Liver (tissue), 9 donors: ENCODE results near the gene ALK. TPM values are rescaled to one million over a fixed set of nuclear protein-coding genes. Genes with fewer than 3 reads are reported as not detected.

Experiments used
- DNase-seq: peaks from one replicate; pipeline ENCODE4 v3.0.0-alpha.2; 2017; ENCODE audit warnings: low spot score
- H3K27ac ChIP-seq, 2 donors: one replicate each; pipeline ENCODE4 v1.7.0; 2013; ENCODE audit warnings: inconsistent platforms in 2 of 2, low read length in 2 of 2, control low read depth in 1 of 2, low read depth in 1 of 2, mild to moderate bottlenecking in 1 of 2
- H3K27me3 ChIP-seq, 4 donors: one replicate each; pipeline versions ENCODE4 v1.6.1 to v1.7.0; 2013; ENCODE audit warnings: low read length in 3 of 4, inconsistent platforms in 1 of 4, mild to moderate bottlenecking in 1 of 4, moderate library complexity in 1 of 4; ENCODE audit not compliant: control insufficient read depth in 4 of 4, insufficient read depth in 4 of 4
- H3K36me3 ChIP-seq, 4 donors: one replicate each; pipeline versions ENCODE4 v1.6.1 to v1.7.0; 2013; ENCODE audit warnings: low read length in 3 of 4, mild to moderate bottlenecking in 3 of 4, low read depth in 1 of 4, moderate library complexity in 1 of 4; ENCODE audit not compliant: control insufficient read depth in 4 of 4, insufficient read depth in 3 of 4
- H3K4me1 ChIP-seq, 4 donors: one replicate each; pipeline versions ENCODE4 v1.6.1 to v1.7.0; 2013; ENCODE audit warnings: low read length in 3 of 4, mild to moderate bottlenecking in 3 of 4, moderate library complexity in 1 of 4; ENCODE audit not compliant: control insufficient read depth in 4 of 4, insufficient read depth in 4 of 4
- H3K4me3 ChIP-seq, 3 donors: one replicate each; pipeline versions ENCODE4 v1.6.1 to v1.7.0; 2013; ENCODE audit warnings: low read length in 3 of 3, control low read depth in 1 of 3, low read depth in 1 of 3, mild to moderate bottlenecking in 1 of 3
- H3K9ac ChIP-seq, 2 donors: one replicate each; pipeline ENCODE4 v1.7.0; 2013; ENCODE audit warnings: low read length in 2 of 2, mild to moderate bottlenecking in 2 of 2, moderate library complexity in 2 of 2, control low read depth in 1 of 2, low read depth in 1 of 2
- H3K9me3 ChIP-seq, 4 donors: one replicate each; pipeline versions ENCODE4 v1.6.1 to v1.7.0; 2013; ENCODE audit warnings: low read length in 3 of 4; ENCODE audit not compliant: control insufficient read depth in 4 of 4
- ATF3 ChIP-seq: IDR thresholded peaks from 2 replicates; pipeline ENCODE4 v1.6.1; 2016; ENCODE audit warnings: antibody characterized with exemption
- EGR1 ChIP-seq, 2 donors: IDR thresholded peaks; 2 replicates each; pipeline ENCODE4 v1.6.1; 2016 to 2018; ENCODE audit warnings: antibody characterized with exemption in 2 of 2, low read depth in 2 of 2
- FOXA2 ChIP-seq: IDR thresholded peaks from 2 replicates; pipeline ENCODE4 v1.6.1; 2016; ENCODE audit warnings: antibody characterized with exemption
- HNF4A ChIP-seq, 2 donors: conservative IDR thresholded peaks; 2 replicates each; pipeline ENCODE4 v1.6.1; 2016; ENCODE audit warnings: antibody characterized with exemption in 2 of 2, mild to moderate bottlenecking in 2 of 2
- JUND ChIP-seq, 2 donors: IDR thresholded peaks; 2 replicates each; pipeline ENCODE4 v1.6.1; 2016; ENCODE audit warnings: antibody characterized with exemption in 2 of 2
- NR2F2 ChIP-seq: IDR thresholded peaks from 2 replicates; pipeline ENCODE4 v1.6.1; 2016; ENCODE audit warnings: antibody characterized with exemption
- RAD21 ChIP-seq, 2 donors: IDR thresholded peaks; 2 replicates each; pipeline ENCODE4 v1.6.1; 2016; ENCODE audit warnings: antibody characterized with exemption in 2 of 2, mild to moderate bottlenecking in 2 of 2
- REST ChIP-seq: IDR thresholded peaks from 2 replicates; pipeline ENCODE4 v1.6.1; 2016; ENCODE audit warnings: antibody characterized with exemption, mild to moderate bottlenecking
- RXRA ChIP-seq, 2 donors: IDR thresholded peaks; 2 replicates each; pipeline ENCODE4 v1.6.1; 2017 to 2018; ENCODE audit warnings: antibody characterized with exemption in 2 of 2, mild to moderate bottlenecking in 1 of 2
- SP1 ChIP-seq: IDR thresholded peaks from 2 replicates; pipeline ENCODE4 v1.6.1; 2018; ENCODE audit warnings: antibody characterized with exemption, mild to moderate bottlenecking
- TAF1 ChIP-seq: conservative IDR thresholded peaks from 2 replicates; pipeline ENCODE4 v1.6.1; 2016; ENCODE audit warnings: antibody characterized with exemption, mild to moderate bottlenecking
- WGBS: extraction: QIAGEN DNeasy Blood & Tissue Kit; methylation state at CpG from one replicate; pipeline ENCODE4 v1.1.7; 2013; 5-methylcytosine and 5-hydroxymethylcytosine counted together
- polyA plus RNA-seq, 2 donors: library from polyadenylated mRNA; stranded (reverse) in 1 of 2; unstranded in 1 of 2; fragments of 200-250 nt in 1 of 2; fragments of >200 nt in 1 of 2; fragmentation: Nextera tagmentation in 1 of 2; extraction: Ambion mirVana in 1 of 2; gene quantifications; one replicate each; pipeline versions ENCODE4 v1.2.1 to v1.2.3, GENCODE V29; 2013 to 2015
- total RNA-seq, 2 donors: library from RNA; depleted of rRNA; stranded (reverse); fragments of >200 nt; gene quantifications; one replicate each; pipeline ENCODE4 v1.2.3, GENCODE V29; 2014
- TF ChIP-seq, protein P1 (sequence below): fragments of 150-350 bp; IDR thresholded peaks from 2 replicates; pipeline ENCODE4 v1.5.1; 2017; ENCODE audit warnings: improper control_type of control experiment, low read depth, low read length; ENCODE audit not compliant: missing input control
- TF ChIP-seq, protein P2 (sequence below): IDR thresholded peaks from 2 replicates; pipeline ENCODE4 v1.6.1; 2016; ENCODE audit warnings: antibody characterized with exemption
- TF ChIP-seq, protein P3 (sequence below): IDR thresholded peaks from 2 replicates; pipeline ENCODE4 v1.6.1; 2016; ENCODE audit warnings: antibody characterized with exemption
- donor health status: healthy.
- donor health status: healthy.
- donor health status: healthy.
- donor health status: healthy.
- donor health status: healthy.

The ALK gene
- total and polyA plus RNA-seq, 4 donors, result under 0.01 TPM; not detected in 3

DNA sequence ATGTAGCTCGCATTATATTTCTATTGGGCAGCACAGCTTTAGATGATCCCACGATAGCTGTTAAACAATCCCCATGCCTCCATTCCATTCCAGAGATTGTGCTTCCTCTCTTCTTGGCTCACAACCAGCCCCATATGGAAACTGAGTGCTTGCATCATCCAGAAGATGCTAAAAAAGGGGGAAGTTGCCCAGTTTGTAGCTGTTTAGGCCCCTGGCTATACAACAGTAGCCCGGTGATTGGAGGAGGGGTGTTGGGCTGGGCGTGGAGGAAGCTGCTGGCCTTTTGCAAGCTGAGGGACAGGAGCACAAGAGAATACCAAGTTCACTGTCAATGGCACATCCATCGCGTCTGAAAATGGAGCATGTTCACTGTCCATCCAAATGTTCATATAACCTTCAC, 360.2 kb downstream of the ALK start:
- Histone ChIP-seq H3K9ac (no peak overlapping the region), H3K9me3 (no peaks in the 10 kb centered on the region), H3K4me3 (no peak overlapping the region), H3K27ac (no peak overlapping the region), H3K36me3 (no peaks in the 10 kb centered on the region), H3K4me1 (peaks cover 0 to 17% (median 3%) of the 10 kb centered on the region in 4 donors), H3K27me3 (no peaks in the 10 kb centered on the region)
- WGBS, result 88% methylated on average over 6 of the region's 6 CpGs
- TF ChIP-seq RAD21 (IDR thresholded peaks at IDR 0.05) (no peak), JUND (IDR thresholded peaks at IDR 0.05) (no peak), FOXA2 (no peak), SP1 (no peak), NR2F2 (no peak)
- TF ChIP-seq, protein P1, sequence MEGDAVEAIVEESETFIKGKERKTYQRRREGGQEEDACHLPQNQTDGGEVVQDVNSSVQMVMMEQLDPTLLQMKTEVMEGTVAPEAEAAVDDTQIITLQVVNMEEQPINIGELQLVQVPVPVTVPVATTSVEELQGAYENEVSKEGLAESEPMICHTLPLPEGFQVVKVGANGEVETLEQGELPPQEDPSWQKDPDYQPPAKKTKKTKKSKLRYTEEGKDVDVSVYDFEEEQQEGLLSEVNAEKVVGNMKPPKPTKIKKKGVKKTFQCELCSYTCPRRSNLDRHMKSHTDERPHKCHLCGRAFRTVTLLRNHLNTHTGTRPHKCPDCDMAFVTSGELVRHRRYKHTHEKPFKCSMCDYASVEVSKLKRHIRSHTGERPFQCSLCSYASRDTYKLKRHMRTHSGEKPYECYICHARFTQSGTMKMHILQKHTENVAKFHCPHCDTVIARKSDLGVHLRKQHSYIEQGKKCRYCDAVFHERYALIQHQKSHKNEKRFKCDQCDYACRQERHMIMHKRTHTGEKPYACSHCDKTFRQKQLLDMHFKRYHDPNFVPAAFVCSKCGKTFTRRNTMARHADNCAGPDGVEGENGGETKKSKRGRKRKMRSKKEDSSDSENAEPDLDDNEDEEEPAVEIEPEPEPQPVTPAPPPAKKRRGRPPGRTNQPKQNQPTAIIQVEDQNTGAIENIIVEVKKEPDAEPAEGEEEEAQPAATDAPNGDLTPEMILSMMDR, result no peak
- no peak for DNase-seq

- DNase-seq, result no peak
- no peaks in the 10 kb centered on the region for H3K9me3 ChIP-seq
- TF ChIP-seq REST (no peak), SP1 (no peak), RXRA (IDR thresholded peaks at IDR 0.05) (no peak), RAD21 (IDR thresholded peaks at IDR 0.05) (no peak), TAF1 (no peak), HNF4A (conservative IDR thresholded peaks at IDR 0.05) (no peak), EGR1 (IDR thresholded peaks at IDR 0.05; ENCODE audit: low read depth in 2 of 2) (no peak), ATF3 (no peak)
- TF ChIP-seq, protein P2, sequence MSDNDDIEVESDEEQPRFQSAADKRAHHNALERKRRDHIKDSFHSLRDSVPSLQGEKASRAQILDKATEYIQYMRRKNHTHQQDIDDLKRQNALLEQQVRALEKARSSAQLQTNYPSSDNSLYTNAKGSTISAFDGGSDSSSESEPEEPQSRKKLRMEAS, result no peak
- TF ChIP-seq, protein P1, result no peak
- TF ChIP-seq, protein P3, sequence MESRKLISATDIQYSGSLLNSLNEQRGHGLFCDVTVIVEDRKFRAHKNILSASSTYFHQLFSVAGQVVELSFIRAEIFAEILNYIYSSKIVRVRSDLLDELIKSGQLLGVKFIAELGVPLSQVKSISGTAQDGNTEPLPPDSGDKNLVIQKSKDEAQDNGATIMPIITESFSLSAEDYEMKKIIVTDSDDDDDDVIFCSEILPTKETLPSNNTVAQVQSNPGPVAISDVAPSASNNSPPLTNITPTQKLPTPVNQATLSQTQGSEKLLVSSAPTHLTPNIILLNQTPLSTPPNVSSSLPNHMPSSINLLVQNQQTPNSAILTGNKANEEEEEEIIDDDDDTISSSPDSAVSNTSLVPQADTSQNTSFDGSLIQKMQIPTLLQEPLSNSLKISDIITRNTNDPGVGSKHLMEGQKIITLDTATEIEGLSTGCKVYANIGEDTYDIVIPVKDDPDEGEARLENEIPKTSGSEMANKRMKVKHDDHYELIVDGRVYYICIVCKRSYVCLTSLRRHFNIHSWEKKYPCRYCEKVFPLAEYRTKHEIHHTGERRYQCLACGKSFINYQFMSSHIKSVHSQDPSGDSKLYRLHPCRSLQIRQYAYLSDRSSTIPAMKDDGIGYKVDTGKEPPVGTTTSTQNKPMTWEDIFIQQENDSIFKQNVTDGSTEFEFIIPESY, result no peak
- no peaks in the 10 kb centered on the region for H3K36me3 ChIP-seq
- H3K27ac ChIP-seq, result no peak overlapping the region
- 82% methylated on average over 5 of the region's 5 CpGs for WGBS
- no peak overlapping the region for H3K4me3 ChIP-seq
- no peaks in the 10 kb centered on the region for H3K27me3 ChIP-seq
- H3K9ac ChIP-seq, result no peak overlapping the region
- H3K4me1 ChIP-seq, result peaks cover 0 to 17% (median 3%) of the 10 kb centered on the region in 4 donors
Observed at GRCh38 chr2:29560566-29560965, 360.8 kb downstream of the ALK start.
